ENCODE measurements around the gene CALHM2. TPM values are rescaled to one million over a fixed set of nuclear protein-coding genes. Genes with fewer than 3 reads are reported as not detected.

The CALHM2 gene
- polyA plus RNA-seq, 1 of the 3 experiments (the other 2 are of a cell fraction), result 0.10 TPM

- no peaks in the 10 kb centered on the region for H3F3A ChIP-seq (replicated peaks; ENCODE audit: insufficient read depth)
- ChIA-PET CTCF (no interaction called here), POLR2A (no interaction called here)
Measured at GRCh38 chr10:103439776-103440175, 12.4 kb downstream of the CALHM2 start.

More at GRCh38 chr10:103439776-103440175, 12.4 kb downstream of the CALHM2 start:
- Histone ChIP-seq H3K4me2 (no peak overlapping the region), H3K9ac (no peak overlapping the region), H3K27me3 (ENCODE audit: insufficient read depth) (no peaks in the 10 kb centered on the region), H4K20me1 (ENCODE audit: insufficient read depth) (no peaks in the 10 kb centered on the region), H3K4me3 (ENCODE audit: low read depth in 2 of 2, low read length in 1 of 2) (no peak overlapping the region), H3K9me2 (no peaks in the 10 kb centered on the region), H3K36me3 (replicated peaks in 1 of 2; ENCODE audit: control insufficient read depth in 1 of 2, insufficient read depth in 2 of 2, low read length in 1 of 2) (peaks cover 47 to 85% of the 10 kb centered on the region in 2 experiments), H3K9me3 (no peaks in the 10 kb centered on the region), H3K27ac (ENCODE audit: low read depth in 2 of 2, low read length in 1 of 2) (no peak overlapping the region), H3K79me2 (ENCODE audit: insufficient read depth) (no peaks in the 10 kb centered on the region), H2AFZ (ENCODE audit: low read depth) (no peak overlapping the region), H3K4me1 (ENCODE audit: control insufficient read depth in 1 of 2, insufficient read depth in 2 of 2, low read depth in 1 of 2, low read length in 1 of 2) (no peaks in the 10 kb centered on the region)
- no peak for DNase-seq
- TF ChIP-seq, protein P1, sequence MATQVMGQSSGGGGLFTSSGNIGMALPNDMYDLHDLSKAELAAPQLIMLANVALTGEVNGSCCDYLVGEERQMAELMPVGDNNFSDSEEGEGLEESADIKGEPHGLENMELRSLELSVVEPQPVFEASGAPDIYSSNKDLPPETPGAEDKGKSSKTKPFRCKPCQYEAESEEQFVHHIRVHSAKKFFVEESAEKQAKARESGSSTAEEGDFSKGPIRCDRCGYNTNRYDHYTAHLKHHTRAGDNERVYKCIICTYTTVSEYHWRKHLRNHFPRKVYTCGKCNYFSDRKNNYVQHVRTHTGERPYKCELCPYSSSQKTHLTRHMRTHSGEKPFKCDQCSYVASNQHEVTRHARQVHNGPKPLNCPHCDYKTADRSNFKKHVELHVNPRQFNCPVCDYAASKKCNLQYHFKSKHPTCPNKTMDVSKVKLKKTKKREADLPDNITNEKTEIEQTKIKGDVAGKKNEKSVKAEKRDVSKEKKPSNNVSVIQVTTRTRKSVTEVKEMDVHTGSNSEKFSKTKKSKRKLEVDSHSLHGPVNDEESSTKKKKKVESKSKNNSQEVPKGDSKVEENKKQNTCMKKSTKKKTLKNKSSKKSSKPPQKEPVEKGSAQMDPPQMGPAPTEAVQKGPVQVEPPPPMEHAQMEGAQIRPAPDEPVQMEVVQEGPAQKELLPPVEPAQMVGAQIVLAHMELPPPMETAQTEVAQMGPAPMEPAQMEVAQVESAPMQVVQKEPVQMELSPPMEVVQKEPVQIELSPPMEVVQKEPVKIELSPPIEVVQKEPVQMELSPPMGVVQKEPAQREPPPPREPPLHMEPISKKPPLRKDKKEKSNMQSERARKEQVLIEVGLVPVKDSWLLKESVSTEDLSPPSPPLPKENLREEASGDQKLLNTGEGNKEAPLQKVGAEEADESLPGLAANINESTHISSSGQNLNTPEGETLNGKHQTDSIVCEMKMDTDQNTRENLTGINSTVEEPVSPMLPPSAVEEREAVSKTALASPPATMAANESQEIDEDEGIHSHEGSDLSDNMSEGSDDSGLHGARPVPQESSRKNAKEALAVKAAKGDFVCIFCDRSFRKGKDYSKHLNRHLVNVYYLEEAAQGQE (IDR thresholded peaks at IDR 0.05; ENCODE audit: low read depth, low read length), result no peak
- TF ChIP-seq, protein P2, sequence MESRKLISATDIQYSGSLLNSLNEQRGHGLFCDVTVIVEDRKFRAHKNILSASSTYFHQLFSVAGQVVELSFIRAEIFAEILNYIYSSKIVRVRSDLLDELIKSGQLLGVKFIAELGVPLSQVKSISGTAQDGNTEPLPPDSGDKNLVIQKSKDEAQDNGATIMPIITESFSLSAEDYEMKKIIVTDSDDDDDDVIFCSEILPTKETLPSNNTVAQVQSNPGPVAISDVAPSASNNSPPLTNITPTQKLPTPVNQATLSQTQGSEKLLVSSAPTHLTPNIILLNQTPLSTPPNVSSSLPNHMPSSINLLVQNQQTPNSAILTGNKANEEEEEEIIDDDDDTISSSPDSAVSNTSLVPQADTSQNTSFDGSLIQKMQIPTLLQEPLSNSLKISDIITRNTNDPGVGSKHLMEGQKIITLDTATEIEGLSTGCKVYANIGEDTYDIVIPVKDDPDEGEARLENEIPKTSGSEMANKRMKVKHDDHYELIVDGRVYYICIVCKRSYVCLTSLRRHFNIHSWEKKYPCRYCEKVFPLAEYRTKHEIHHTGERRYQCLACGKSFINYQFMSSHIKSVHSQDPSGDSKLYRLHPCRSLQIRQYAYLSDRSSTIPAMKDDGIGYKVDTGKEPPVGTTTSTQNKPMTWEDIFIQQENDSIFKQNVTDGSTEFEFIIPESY (IDR thresholded peaks at IDR 0.05; ENCODE audit: borderline replicate concordance, low read depth), result no peak
- no peak for TF ChIP-seq SIN3A (IDR thresholded peaks at IDR 0.05; ENCODE audit: borderline replicate concordance, low read depth, low read length)
- TF ChIP-seq, protein P3, sequence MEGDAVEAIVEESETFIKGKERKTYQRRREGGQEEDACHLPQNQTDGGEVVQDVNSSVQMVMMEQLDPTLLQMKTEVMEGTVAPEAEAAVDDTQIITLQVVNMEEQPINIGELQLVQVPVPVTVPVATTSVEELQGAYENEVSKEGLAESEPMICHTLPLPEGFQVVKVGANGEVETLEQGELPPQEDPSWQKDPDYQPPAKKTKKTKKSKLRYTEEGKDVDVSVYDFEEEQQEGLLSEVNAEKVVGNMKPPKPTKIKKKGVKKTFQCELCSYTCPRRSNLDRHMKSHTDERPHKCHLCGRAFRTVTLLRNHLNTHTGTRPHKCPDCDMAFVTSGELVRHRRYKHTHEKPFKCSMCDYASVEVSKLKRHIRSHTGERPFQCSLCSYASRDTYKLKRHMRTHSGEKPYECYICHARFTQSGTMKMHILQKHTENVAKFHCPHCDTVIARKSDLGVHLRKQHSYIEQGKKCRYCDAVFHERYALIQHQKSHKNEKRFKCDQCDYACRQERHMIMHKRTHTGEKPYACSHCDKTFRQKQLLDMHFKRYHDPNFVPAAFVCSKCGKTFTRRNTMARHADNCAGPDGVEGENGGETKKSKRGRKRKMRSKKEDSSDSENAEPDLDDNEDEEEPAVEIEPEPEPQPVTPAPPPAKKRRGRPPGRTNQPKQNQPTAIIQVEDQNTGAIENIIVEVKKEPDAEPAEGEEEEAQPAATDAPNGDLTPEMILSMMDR (IDR thresholded peaks at IDR 0.05), result no peak
- TF ChIP-seq ELF1 (IDR thresholded peaks at IDR 0.05), result no peak
- TF ChIP-seq RXRA (IDR thresholded peaks at IDR 0.05; ENCODE audit: borderline replicate concordance, low read depth), result no peak
- no peak for TF ChIP-seq EP300 (IDR thresholded peaks at IDR 0.05; ENCODE audit: borderline replicate concordance in 1 of 2, low read depth in 1 of 2, low read length in 1 of 2)
- no peak for TF ChIP-seq RAD21 (IDR thresholded peaks at IDR 0.05; ENCODE audit: low read length)
- no peak for TF ChIP-seq POLR2AphosphoS5 (IDR thresholded peaks at IDR 0.05; ENCODE audit: low read depth, low read length)
- no peak for TF ChIP-seq MXI1 (IDR thresholded peaks at IDR 0.05; ENCODE audit: low read depth, low read length)
- WGBS (ENCODE audit: low lambda C conversion rate), result 97% methylated on average over 4 of the region's 4 CpGs
